ENCODE measurements around the gene TSKU.

DNA sequence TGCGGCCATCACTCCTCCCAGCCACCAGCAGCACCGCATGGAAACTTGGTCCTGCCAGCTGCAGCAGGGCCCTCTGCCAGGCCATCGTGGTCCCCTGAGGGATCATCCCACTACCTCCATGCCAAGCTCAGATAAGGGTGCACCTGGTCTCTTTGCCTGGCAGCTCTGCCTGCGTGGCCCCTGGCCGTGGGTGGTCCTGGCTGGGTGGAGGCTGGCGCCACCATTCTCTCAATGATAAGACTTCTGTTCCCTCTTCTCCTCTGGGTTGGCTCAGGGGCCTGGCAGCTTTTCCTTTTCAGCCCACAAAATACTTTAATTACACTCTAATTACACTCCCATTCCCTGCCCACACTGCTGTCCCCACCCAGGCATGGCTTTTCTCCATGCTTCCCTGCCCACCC is 26.8 kb upstream of the TSKU start:
- TF ChIP-seq POLR2A (IDR thresholded peaks at IDR 0.05) = no peak
- TF ChIP-seq, protein P1, sequence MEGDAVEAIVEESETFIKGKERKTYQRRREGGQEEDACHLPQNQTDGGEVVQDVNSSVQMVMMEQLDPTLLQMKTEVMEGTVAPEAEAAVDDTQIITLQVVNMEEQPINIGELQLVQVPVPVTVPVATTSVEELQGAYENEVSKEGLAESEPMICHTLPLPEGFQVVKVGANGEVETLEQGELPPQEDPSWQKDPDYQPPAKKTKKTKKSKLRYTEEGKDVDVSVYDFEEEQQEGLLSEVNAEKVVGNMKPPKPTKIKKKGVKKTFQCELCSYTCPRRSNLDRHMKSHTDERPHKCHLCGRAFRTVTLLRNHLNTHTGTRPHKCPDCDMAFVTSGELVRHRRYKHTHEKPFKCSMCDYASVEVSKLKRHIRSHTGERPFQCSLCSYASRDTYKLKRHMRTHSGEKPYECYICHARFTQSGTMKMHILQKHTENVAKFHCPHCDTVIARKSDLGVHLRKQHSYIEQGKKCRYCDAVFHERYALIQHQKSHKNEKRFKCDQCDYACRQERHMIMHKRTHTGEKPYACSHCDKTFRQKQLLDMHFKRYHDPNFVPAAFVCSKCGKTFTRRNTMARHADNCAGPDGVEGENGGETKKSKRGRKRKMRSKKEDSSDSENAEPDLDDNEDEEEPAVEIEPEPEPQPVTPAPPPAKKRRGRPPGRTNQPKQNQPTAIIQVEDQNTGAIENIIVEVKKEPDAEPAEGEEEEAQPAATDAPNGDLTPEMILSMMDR (IDR thresholded peaks at IDR 0.05) = no peak

Measured in Peyer's patch (tissue), 4 donors.